Measurements from ENCODE around the gene NFE2L1.

Gene NFE2L1

GRCh38 chr17:48102043-48102750 lies 54.0 kb downstream of the NFE2L1 start:
- TF ChIP-seq Cebpa-rat (IDR thresholded peaks at IDR 0.05) = no peak
- Histone ChIP-seq H3K27me3 (no peaks in the 10 kb centered on the region), H3K27ac (peak overlapping the region in 4 of 11 experiments; percentile 57 to 84 (median 71); a peak in 8 of 22 replicates)

DNA sequence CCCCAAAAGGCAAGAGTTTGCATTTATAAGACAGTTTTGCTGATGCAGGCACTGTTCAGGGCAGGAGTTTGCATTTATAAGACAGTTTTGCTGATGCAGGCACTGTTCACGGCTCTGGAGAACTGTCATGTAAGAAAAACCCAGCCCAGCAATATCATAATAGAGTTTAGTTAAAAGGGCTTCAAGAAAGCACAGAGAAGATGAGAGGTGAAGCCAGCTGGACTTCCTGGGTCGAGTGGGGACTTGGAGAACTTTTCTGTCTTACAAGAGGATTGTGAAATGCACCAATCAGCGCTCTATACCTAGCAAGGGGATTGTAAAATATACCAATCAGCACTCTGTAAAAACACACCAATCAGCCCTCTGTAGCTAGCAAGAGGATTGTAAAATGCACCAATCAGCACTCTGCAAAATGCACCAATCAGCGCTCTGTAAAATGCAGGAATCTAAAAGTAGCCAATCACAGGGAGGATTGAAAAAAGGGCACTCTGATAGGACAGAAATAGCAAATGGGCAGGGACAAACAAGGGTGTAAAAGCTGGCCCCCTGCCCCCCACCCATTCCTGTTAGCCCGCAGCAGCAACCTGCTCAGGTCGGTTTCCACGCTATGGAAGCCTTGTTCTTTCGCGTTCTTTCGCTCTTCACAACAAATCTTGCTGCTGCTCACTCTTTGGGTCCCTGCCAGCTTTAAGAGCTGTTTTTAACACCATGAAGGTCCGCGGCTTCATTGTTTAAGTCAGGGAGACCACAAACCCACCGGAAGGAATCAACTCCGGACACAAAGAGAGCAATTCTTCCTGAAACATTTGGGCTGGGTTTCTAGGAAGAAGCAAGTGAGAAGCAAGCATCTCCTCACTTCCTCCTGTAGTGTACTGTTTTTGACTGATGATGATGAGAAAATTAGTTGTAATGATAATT lies 54.9 kb downstream of the NFE2L1 start:
- Histone ChIP-seq H3K4me3 (peak overlapping the region in 3 of 10 experiments; percentile 15 to 85 (median 22); a peak in 5 of 20 replicates), H4K20me1 (peaks cover 6 to 29% (median 26%) of the 10 kb centered on the region in 11 experiments; a peak in 20 of 22 replicates), H3K36me3 (peaks cover 0 to 4% (median 0%) of the 10 kb centered on the region in 11 experiments; a peak in 3 of 22 replicates), H3K9me3 (replicated peaks in 1 of 11) (peaks cover 3 to 22% (median 10%) of the 10 kb centered on the region in 11 experiments; a peak in 16 of 22 replicates), H3K4me2 (peak overlapping the region; percentile 83 to 95 (median 91)), H3K4me1 (peaks cover 46 to 74% (median 59%) of the 10 kb centered on the region in 10 experiments), H3K27me3 (no peaks in the 10 kb centered on the region), H3K9ac (peak overlapping the region in 1 of 11 experiments; percentile 54; a peak in 1 of 22 replicates), H3K27ac (peak overlapping the region in 5 of 11 experiments; percentile 29 to 84 (median 64); a peak in 7 of 22 replicates)
- no peak for TF ChIP-seq Cebpa-rat (IDR thresholded peaks at IDR 0.05)

More at GRCh38 chr17:48102043-48102750, 54.0 kb downstream of the NFE2L1 start:
- Histone ChIP-seq H4K20me1 (peaks cover 13 to 38% (median 35%) of the 10 kb centered on the region in 11 experiments; a peak in 20 of 22 replicates), H3K4me2 (peak overlapping the region; percentile 83 to 95 (median 91)), H3K36me3 (peaks cover 0 to 4% (median 0%) of the 10 kb centered on the region in 11 experiments; a peak in 3 of 22 replicates), H3K4me1 (peaks cover 50 to 82% (median 64%) of the 10 kb centered on the region in 10 experiments), H3K9ac (peak overlapping the region in 3 of 11 experiments; percentile 44 to 75 (median 54); a peak in 5 of 22 replicates), H3K4me3 (peak overlapping the region in 6 of 10 experiments; percentile 74 to 92 (median 78); a peak in 8 of 20 replicates), H3K9me3 (replicated peaks in 1 of 11) (peaks cover 3 to 22% (median 10%) of the 10 kb centered on the region in 11 experiments; a peak in 16 of 22 replicates)

DNA sequence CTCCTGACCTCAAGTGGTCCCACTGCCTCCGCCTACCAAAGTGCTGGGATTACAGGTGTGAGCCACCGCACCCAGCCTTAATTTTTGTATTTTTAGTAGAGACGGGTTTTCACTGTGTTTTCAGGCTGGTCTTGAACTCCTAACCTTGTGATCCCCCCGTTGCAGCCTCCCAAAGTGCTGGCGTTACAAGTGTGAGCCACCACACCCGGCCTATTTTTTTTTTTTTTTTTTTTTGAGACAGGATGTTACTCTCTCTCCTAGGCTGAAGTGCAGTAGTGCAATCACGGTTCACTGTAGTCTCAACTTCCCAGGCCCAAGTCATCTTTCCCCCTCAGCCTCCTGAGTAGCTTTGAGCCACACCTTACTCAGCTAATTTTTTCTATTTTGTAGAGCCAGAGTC lies 56.3 kb downstream of the NFE2L1 start:
- no peak overlapping the region for H3K4me3 ChIP-seq
- H3K4me1 ChIP-seq = peaks cover 50 to 72% (median 58%) of the 10 kb centered on the region in 10 experiments
- no peaks in the 10 kb centered on the region for H3K36me3 ChIP-seq
- H4K20me1 ChIP-seq = peaks cover 0 to 25% (median 13%) of the 10 kb centered on the region in 11 experiments; a peak in 17 of 22 replicates
- no peak for TF ChIP-seq Cebpa-rat (IDR thresholded peaks at IDR 0.05)
- H3K27me3 ChIP-seq = no peaks in the 10 kb centered on the region
- H3K4me2 ChIP-seq = peak overlapping the region in 5 of 11 experiments; percentile 86 to 95 (median 93); a peak in 7 of 22 replicates
- no peak overlapping the region for H3K27ac ChIP-seq
- H3K9me3 ChIP-seq (replicated peaks in 1 of 11) = peaks cover 3 to 22% (median 10%) of the 10 kb centered on the region in 11 experiments; a peak in 16 of 22 replicates
- H3K9ac ChIP-seq = no peak overlapping the region

DNA sequence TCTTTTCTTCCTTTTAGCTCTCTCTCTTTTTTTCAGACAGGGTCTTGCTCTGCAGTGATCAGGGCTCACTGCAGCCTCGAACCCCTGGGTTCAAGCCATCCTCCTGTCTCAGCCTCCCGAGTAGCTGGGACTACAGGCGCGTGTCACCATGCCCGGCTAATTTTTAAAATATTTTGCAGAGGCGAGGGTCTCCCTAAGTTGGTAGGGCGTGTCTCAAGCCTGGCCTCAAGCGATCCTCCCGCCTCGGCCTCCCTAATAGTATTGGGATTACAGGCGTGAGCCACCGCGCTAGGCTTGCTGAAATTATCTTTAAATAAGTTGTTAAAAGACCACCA lies 58.6 kb downstream of the NFE2L1 start:
- H3K36me3 ChIP-seq = peaks cover 0 to 7% (median 0%) of the 10 kb centered on the region in 11 experiments; a peak in 3 of 22 replicates
- no peaks in the 10 kb centered on the region for H3K27me3 ChIP-seq
- peak overlapping the region in 9 of 11 experiments; percentile 60 to 85 (median 77); a peak in 13 of 22 replicates for H3K27ac ChIP-seq
- peaks cover 0 to 32% (median 6%) of the 10 kb centered on the region in 11 experiments; a peak in 8 of 22 replicates for H4K20me1 ChIP-seq
- peaks cover 3 to 22% (median 10%) of the 10 kb centered on the region in 11 experiments; a peak in 16 of 22 replicates for H3K9me3 ChIP-seq (replicated peaks in 1 of 11)
- H3K4me1 ChIP-seq = peaks cover 58 to 81% (median 67%) of the 10 kb centered on the region in 10 experiments
- peak overlapping the region; percentile 69 to 97 (median 85) for H3K4me2 ChIP-seq
- peak overlapping the region; percentile 73 to 86 (median 81); a peak in 21 of 22 replicates for H3K9ac ChIP-seq
- peak overlapping the region; percentile 73 to 96 (median 82) for H3K4me3 ChIP-seq
- TF ChIP-seq Cebpa-rat (IDR thresholded peaks at IDR 0.05) = no peak

GRCh38 chr17:48107137-48108055 lies 59.2 kb downstream of the NFE2L1 start, which contains the start of gene SNX11:
SNX11 (plus strand) TSS chr17:48107766; CDS start chr17:48112044, 4,278 bp downstream.
- Histone ChIP-seq H4K20me1 (peaks cover 0 to 38% (median 6%) of the 10 kb centered on the region in 11 experiments; a peak in 8 of 22 replicates), H3K9me3 (replicated peaks in 1 of 11) (peaks cover 3 to 22% (median 9%) of the 10 kb centered on the region in 11 experiments; a peak in 16 of 22 replicates), H3K4me1 (peaks cover 57 to 81% (median 67%) of the 10 kb centered on the region in 10 experiments), H3K9ac (peak within 1 kb of the TSS; percentile 73 to 86 (median 81)), H3K4me3 (peak within 1 kb of the TSS; percentile 73 to 96 (median 82)), H3K4me2 (peak within 1 kb of the TSS; percentile 69 to 97 (median 85)), H3K36me3 (peaks cover 0 to 11% (median 0%) of the 10 kb centered on the region in 11 experiments; a peak in 6 of 22 replicates), H3K27me3 (no peaks in the 10 kb centered on the region), H3K27ac (peak within 1 kb of the TSS; percentile 60 to 85 (median 77))
- TF ChIP-seq Cebpa-rat (IDR thresholded peaks at IDR 0.05) = no peak

GRCh38 chr17:48110761-48111160 lies 62.6 kb downstream of the NFE2L1 start:
- peak overlapping the region in 4 of 10 experiments; percentile 81 to 96 (median 89); a peak in 7 of 20 replicates for H3K4me3 ChIP-seq

More at GRCh38 chr17:48110761-48111160, 62.6 kb downstream of the NFE2L1 start:
- Histone ChIP-seq H3K4me2 (peak overlapping the region; percentile 58 to 97 (median 83)), H3K36me3 (peaks cover 22 to 41% (median 29%) of the 10 kb centered on the region in 11 experiments), H3K9me3 (replicated peaks in 1 of 11) (peaks cover 0 to 7% (median 0%) of the 10 kb centered on the region in 11 experiments; a peak in 2 of 22 replicates), H4K20me1 (peaks cover 0 to 53% (median 6%) of the 10 kb centered on the region in 11 experiments; a peak in 8 of 22 replicates), H3K27ac (peak overlapping the region in 10 of 11 experiments; percentile 6 to 82 (median 42); a peak in 14 of 22 replicates), H3K27me3 (no peaks in the 10 kb centered on the region), H3K9ac (peak overlapping the region in 5 of 11 experiments; percentile 3 to 86 (median 12); a peak in 5 of 22 replicates), H3K4me1 (peaks cover 49 to 87% (median 77%) of the 10 kb centered on the region in 10 experiments)
- TF ChIP-seq Cebpa-rat (IDR thresholded peaks at IDR 0.05) = no peak

All from BLaER1 treated with 17β-estradiol and CSF1 and Interleukin-3, amounts not matched to agents 10 nM and 100 nM (cell line).